Chondrocyte (in vitro differentiated cells): ENCODE measurements around the gene IFFO2. TPM values are rescaled to one million over a fixed set of nuclear protein-coding genes. Genes with fewer than 3 reads are reported as not detected.

Source experiments
- DNase-seq: peaks from one replicate; pipeline ENCODE4 v3.0.0; 2021; ENCODE audit warnings: mixed read lengths, low spot score
- H3K27ac Mint-ChIP-seq: one replicate; pipeline ENCODE4 v1.8.0; 2021; ENCODE audit warnings: mild to moderate bottlenecking, moderate library complexity, mixed read lengths; ENCODE audit not compliant: unreplicated experiment
- H3K27me3 Mint-ChIP-seq: 2 replicates; pipeline ENCODE4 v1.8.0; 2021; ENCODE audit warnings: low read depth, mixed read lengths
- H3K36me3 Mint-ChIP-seq: 2 replicates; pipeline ENCODE4 v1.8.0; 2021; ENCODE audit warnings: low read depth, mixed read lengths
- H3K4me1 Mint-ChIP-seq: 2 replicates; pipeline ENCODE4 v1.8.0; 2021; ENCODE audit warnings: low read depth, mild to moderate bottlenecking, mixed read lengths
- H3K4me3 Mint-ChIP-seq: one replicate; pipeline ENCODE4 v1.8.0; 2021; ENCODE audit warnings: mild to moderate bottlenecking, moderate library complexity, mixed read lengths; ENCODE audit not compliant: unreplicated experiment
- H3K9me3 Mint-ChIP-seq: 2 replicates; pipeline ENCODE4 v1.8.0; 2021; ENCODE audit warnings: low read depth, mixed read lengths
- CTCF ChIP-seq: fragments of 200-600 bp; sonication (generic); IDR thresholded peaks from 2 replicates; pipeline ENCODE4 v1.5.0; 2021; ENCODE audit warnings: antibody characterized with exemption, mild to moderate bottlenecking, moderate library complexity
- total RNA-seq: library from RNA; stranded (reverse); gene quantifications from 3 replicates; pipeline ENCODE4 v1.2.1, GENCODE V29; 2021

The IFFO2 gene
- total RNA-seq, 1 donor from 2014 or later, result 18.9 TPM

DNA sequence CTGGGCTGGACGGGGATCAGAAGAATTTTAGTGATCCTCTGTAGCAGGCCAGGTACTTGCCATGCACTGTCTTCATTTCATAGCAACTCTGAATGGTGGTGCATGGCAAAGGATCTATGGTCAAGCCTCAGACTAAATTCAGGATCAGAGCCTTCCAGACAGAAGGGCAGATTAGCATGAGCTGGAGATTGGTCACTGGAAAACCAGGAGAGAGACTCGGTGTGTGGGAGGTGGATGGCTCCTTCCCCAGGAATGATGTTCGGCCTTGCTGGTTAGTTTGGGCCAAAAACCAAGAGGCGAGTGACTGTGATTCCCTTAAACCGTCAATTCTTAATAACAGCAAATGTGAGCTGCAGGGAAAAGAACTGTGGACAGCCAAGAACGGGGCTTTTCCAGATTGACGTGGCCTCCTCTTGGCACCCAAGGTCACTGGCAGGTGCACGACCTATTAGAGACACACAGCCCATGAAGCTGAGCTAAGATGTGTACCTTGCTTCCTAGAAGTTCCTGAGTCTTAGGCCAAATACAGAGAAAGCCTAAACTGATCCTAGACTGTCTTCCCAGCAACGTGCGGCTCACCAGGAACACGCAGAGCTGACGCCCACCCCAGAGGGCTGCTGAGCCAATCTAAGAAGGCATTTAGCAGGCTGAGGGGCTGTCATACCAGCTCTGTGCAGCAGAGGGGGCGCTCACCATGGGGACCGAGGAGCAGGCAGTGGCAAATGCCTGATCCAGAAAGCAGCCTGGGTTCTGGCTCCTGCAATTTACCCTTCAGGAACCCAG is 72.6 kb downstream of the IFFO2 start:
- no peaks in the 10 kb centered on the region for H3K27me3 Mint-ChIP-seq
- H3K4me1 Mint-ChIP-seq, result peaks cover 6% of the 10 kb centered on the region

GRCh38 chr1:18883079-18883478 is 73.4 kb downstream of the IFFO2 start:
- Mint-ChIP-seq H3K9me3 (no peaks in the 10 kb centered on the region), H3K4me1 (peaks cover 6% of the 10 kb centered on the region), H3K27ac (no peak overlapping the region), H3K27me3 (no peaks in the 10 kb centered on the region), H3K4me3 (no peak overlapping the region), H3K36me3 (peaks cover 11% of the 10 kb centered on the region)
- no peak for TF ChIP-seq CTCF
- no peak for DNase-seq

More for the DNA sequence above, 72.6 kb downstream of the IFFO2 start:
- TF ChIP-seq CTCF, result peak; percentile 90
- DNase-seq, result no peak
- Mint-ChIP-seq H3K36me3 (peaks cover 11% of the 10 kb centered on the region), H3K27ac (no peak overlapping the region), H3K4me3 (no peak overlapping the region), H3K9me3 (no peaks in the 10 kb centered on the region)

DNA sequence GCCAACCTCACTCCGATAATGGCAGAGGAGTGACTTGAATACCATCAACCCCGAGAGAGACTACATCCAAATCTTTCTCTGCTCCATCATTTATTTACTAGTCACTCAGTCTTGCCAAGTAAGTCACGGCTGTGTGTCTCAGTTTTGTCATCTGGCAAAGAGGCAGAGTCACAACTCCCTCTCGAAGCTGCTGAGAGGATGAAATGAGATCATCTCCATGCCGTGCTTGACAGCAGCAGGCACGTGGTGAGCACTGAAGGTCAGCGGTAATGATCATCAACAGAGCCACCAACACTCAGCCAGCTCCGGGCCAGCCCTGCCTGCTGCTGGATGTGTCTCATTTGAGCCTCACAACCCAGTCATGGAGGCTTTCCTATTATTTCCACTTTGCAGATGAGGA is 74.0 kb downstream of the IFFO2 start:
- Mint-ChIP-seq H3K9me3 (no peaks in the 10 kb centered on the region), H3K4me3 (no peak overlapping the region), H3K36me3 (peaks cover 9% of the 10 kb centered on the region), H3K27ac (no peak overlapping the region), H3K27me3 (no peaks in the 10 kb centered on the region), H3K4me1 (peaks cover 6% of the 10 kb centered on the region)
- TF ChIP-seq CTCF, result no peak
- DNase-seq, result peak; percentile 29

DNA sequence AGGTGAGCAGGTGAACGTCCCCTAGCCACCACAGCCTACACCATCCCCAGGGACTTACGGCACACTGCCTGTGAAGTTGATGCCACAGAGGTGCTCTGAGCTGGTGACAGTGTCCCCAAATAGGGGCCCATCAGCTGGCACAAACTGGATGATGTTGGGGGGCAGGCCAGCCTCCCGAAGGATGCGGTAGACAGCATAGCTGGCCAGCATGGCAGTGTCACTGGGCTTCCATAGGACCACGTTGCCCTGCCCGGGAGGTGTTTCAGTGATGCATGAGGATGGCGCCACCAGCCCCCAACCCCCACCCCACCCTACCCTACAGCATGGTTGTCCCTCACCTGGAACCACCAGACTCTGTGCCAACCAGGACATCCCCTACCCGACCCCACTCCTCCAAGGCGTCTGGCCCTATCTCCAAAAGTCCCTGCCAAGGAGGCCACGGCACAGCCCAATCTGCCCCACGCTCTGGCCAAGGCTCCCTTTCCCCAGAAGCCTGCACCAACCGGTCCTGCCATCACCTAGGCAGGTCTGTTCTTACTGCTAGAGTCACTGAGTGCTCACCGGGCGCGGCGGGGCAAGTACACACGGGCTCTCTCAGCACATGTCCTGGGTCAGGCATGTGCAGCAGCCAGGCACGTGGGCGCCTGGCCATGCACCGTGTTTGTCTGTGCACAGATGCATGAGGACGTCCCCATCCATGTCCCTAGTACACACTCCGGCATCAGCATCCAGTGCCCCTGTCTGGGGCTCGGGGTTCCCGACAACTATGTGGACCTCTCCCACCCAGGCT is 74.6 kb downstream of the IFFO2 start:
- DNase-seq, result peak; percentile 83

More for the DNA sequence above, 74.6 kb downstream of the IFFO2 start:
- no peaks in the 10 kb centered on the region for H3K9me3 Mint-ChIP-seq
- TF ChIP-seq CTCF, result no peak
- no peaks in the 10 kb centered on the region for H3K27me3 Mint-ChIP-seq
- peaks cover 6% of the 10 kb centered on the region for H3K4me1 Mint-ChIP-seq
- no peak overlapping the region for H3K27ac Mint-ChIP-seq
- no peak overlapping the region for H3K4me3 Mint-ChIP-seq
- peaks cover 9% of the 10 kb centered on the region for H3K36me3 Mint-ChIP-seq
